TTC549 (cell line): ENCODE results near the gene AGRN.
"Not testable (repeated sequence)": the region's sequence is repeated elsewhere in the genome, so short reads cannot be mapped to it uniquely, and the experiment has no call there.

ENCODE experiments used
- FAIRE-seq: peaks from 2 replicates; lab custom pipeline; 2012; peaks lifted over from hg19 to GRCh38; lab: Jason Lieb, UNC

AGRN gene

GRCh38 chr1:1021010-1021919 lies 1.3 kb downstream of the AGRN start:
- no peak for FAIRE-seq

- FAIRE-seq, result no peak
Observed at GRCh38 chr1:1021920-1022259, 2.0 kb downstream of the AGRN start.

- FAIRE-seq, result no peak
Observed at GRCh38 chr1:1022302-1023009, 2.5 kb downstream of the AGRN start.

GRCh38 chr1:1023700-1024099 lies 3.8 kb downstream of the AGRN start:
- FAIRE-seq, result no peak

GRCh38 chr1:1024149-1024770 lies 4.3 kb downstream of the AGRN start:
- no peak for FAIRE-seq

GRCh38 chr1:1024771-1025699 lies 5.1 kb downstream of the AGRN start:
- FAIRE-seq, result no peak

GRCh38 chr1:1025730-1026129 lies 5.8 kb downstream of the AGRN start:
- no peak for FAIRE-seq

- FAIRE-seq, result no peak
Observed at GRCh38 chr1:1026599-1027413, 6.9 kb downstream of the AGRN start.

- FAIRE-seq, result no peak
Observed at GRCh38 chr1:1027791-1028190, 7.9 kb downstream of the AGRN start.

- FAIRE-seq, result not testable (repeated sequence)
Observed at GRCh38 chr1:1030867-1031658, 11.1 kb downstream of the AGRN start.

- no peak for FAIRE-seq
Observed at GRCh38 chr1:1031659-1032235, 11.8 kb downstream of the AGRN start.

- FAIRE-seq, result no peak
Observed at GRCh38 chr1:1032424-1032823, 12.5 kb downstream of the AGRN start.

- no peak for FAIRE-seq
Observed at GRCh38 chr1:1033009-1033587, 13.2 kb downstream of the AGRN start.

GRCh38 chr1:1033731-1034438 lies 14.0 kb downstream of the AGRN start:
- FAIRE-seq, result no peak

- no peak for FAIRE-seq
Observed at GRCh38 chr1:1034439-1034781, 14.5 kb downstream of the AGRN start.

- FAIRE-seq, result no peak
Observed at GRCh38 chr1:1035291-1035943, 15.5 kb downstream of the AGRN start.

- FAIRE-seq, result no peak
Observed at GRCh38 chr1:1037366-1038327, 17.7 kb downstream of the AGRN start.
